ENCODE results near the gene RSPH1.

The RSPH1 gene

DNA sequence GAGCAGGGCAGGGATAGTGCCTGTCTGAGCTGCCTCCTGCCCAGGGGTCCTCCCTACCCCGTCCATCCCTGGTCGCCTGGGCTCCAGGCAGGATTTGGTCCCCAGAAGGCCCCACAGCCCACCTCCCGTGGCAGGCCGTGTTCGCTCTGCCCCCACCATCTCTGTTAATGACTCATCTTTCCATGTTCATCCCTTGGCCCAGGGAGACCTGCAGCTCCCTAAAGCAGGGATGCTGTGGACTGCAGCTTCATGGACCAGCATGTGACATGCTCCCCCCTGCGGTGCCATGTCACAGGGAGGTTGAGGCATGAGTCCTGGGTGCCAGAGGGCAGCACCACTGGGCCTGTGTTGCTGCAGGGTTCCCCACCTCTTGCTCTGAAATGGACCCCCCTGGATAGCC lies 65.5 kb downstream of the RSPH1 start:
- Histone ChIP-seq H3K36me3 (ENCODE audit: control insufficient read depth, insufficient read depth, low read length) (no peaks in the 10 kb centered on the region), H3K9ac (ENCODE audit: low read length) (no peak overlapping the region), H3K4me3 (ENCODE audit: low read length) (no peak overlapping the region), H3K27me3 (ENCODE audit: control insufficient read depth, insufficient read depth, low read length) (no peaks in the 10 kb centered on the region), H3K4me1 (ENCODE audit: control insufficient read depth, insufficient read depth, low read length) (no peaks in the 10 kb centered on the region), H3K27ac (ENCODE audit: low read depth, low read length) (no peak overlapping the region)

DNA sequence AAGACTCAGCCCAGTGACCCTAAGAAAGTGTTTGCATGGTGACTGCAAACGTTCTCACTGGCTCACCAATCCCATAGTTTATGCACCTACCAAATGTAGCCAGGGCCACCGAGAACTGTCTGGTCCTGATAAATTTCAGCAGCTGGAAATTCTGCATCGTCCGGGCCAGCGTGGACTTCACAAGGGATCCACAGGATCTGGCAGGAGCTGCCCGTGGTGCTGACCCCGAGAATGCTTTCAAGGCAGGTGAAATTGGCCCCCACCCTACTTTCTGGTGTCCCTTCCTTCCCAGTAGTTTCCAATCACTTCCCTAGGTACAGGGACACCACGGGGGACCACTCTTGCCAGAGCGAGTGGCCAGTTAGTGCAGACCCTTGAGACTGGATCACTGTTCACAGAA lies 66.2 kb downstream of the RSPH1 start:
- Histone ChIP-seq H3K4me1 (ENCODE audit: control insufficient read depth, insufficient read depth, low read length) (no peaks in the 10 kb centered on the region), H3K4me3 (ENCODE audit: low read length) (no peak overlapping the region), H3K27me3 (ENCODE audit: control insufficient read depth, insufficient read depth, low read length) (no peaks in the 10 kb centered on the region), H3K36me3 (ENCODE audit: control insufficient read depth, insufficient read depth, low read length) (no peaks in the 10 kb centered on the region), H3K27ac (ENCODE audit: low read depth, low read length) (no peak overlapping the region), H3K9ac (ENCODE audit: low read length) (no peak overlapping the region)

DNA sequence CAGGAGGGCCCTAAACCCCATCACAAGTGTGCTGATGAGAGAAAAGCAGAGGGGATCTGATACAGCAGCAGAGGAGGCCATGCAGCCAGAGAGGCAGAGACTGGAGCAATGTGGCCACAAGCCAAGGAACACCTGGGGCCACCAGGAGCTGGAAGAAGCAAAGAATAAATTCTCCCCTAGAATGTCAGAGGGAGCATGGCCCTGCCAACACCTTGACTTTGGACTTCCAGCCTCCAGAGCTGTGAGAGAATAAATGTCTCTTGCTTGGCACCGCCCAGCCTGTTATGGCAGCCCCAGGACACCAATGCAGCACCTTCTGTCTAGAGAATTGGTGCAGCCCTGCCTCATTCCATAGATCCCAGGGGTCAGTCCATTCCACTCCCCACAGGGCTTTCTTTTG lies 67.0 kb downstream of the RSPH1 start:
- Histone ChIP-seq H3K9ac (ENCODE audit: low read length) (no peak overlapping the region), H3K27me3 (ENCODE audit: control insufficient read depth, insufficient read depth, low read length) (no peaks in the 10 kb centered on the region), H3K27ac (ENCODE audit: low read depth, low read length) (no peak overlapping the region), H3K36me3 (ENCODE audit: control insufficient read depth, insufficient read depth, low read length) (no peaks in the 10 kb centered on the region), H3K4me1 (ENCODE audit: control insufficient read depth, insufficient read depth, low read length) (no peaks in the 10 kb centered on the region), H3K4me3 (ENCODE audit: low read length) (no peak overlapping the region)

DNA sequence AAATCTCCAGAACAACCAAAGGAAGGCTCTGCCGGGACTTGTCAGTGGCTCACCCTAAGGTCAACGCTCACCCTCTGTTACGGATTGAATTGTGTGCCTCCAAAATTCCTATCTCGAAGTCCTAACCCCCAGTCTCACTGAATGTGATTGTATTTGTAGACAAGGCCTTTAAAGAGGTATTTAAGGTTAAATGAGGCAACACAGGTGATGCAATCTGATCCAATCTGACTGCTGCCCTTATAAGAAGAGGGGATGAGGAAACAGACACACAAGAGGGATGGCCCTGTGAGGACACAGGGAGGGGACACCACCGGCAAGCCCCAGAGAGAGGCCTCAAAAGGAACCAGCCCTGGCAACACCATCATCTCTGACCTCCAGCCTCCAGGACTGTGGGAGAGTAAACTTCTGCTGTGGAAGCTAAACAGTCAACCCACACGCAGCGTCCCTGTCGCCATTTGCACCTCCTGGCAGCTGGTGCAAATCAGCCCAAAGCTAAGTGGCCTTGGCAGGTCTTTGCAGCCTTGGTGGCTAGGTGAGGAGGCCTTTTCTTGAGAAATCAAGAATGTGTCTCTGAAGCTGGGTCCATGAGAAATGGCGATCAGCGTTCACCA lies 68.1 kb downstream of the RSPH1 start:
- Histone ChIP-seq H3K9ac (ENCODE audit: low read length) (no peak overlapping the region), H3K4me3 (ENCODE audit: low read length) (no peak overlapping the region), H3K27me3 (ENCODE audit: control insufficient read depth, insufficient read depth, low read length) (no peaks in the 10 kb centered on the region), H3K4me1 (ENCODE audit: control insufficient read depth, insufficient read depth, low read length) (no peaks in the 10 kb centered on the region), H3K36me3 (ENCODE audit: control insufficient read depth, insufficient read depth, low read length) (no peaks in the 10 kb centered on the region), H3K27ac (ENCODE audit: low read depth, low read length) (no peak overlapping the region)

DNA sequence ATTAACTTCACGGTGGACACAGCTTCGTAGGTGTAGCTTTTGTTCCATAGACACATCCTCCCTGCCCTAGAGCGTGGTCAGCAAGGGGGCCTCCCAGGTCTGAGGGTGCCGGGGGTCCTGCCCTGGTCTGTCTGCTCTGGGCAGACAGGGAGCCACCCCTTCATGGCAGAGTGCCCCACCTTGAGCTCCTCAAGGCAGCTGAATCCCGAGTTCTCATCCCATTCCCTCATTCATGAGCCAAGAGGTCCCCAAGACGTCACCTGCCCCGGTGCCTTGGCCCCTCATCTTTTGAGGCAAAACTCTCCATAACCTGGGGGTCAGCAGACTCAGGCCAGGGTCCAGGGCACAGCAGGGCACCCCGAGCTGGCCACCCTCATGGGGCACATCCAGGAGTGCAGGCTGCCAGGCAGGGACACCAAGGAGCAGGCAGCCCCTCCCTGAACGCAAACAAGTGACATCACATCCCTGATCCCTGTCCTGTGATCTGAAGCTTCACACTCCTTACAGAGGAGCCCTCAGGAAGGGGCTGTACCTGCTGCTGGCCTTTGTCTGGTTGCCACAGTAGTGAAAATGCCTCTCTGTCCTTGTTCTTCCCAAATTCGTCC lies 69.0 kb downstream of the RSPH1 start:
- H3K4me3 ChIP-seq (ENCODE audit: low read length), result no peak overlapping the region
- no peak overlapping the region for H3K9ac ChIP-seq (ENCODE audit: low read length)
- no peaks in the 10 kb centered on the region for H3K36me3 ChIP-seq (ENCODE audit: control insufficient read depth, insufficient read depth, low read length)
- H3K4me1 ChIP-seq (ENCODE audit: control insufficient read depth, insufficient read depth, low read length), result no peaks in the 10 kb centered on the region
- no peak overlapping the region for H3K27ac ChIP-seq (ENCODE audit: low read depth, low read length)
- no peaks in the 10 kb centered on the region for H3K27me3 ChIP-seq (ENCODE audit: control insufficient read depth, insufficient read depth, low read length)

DNA sequence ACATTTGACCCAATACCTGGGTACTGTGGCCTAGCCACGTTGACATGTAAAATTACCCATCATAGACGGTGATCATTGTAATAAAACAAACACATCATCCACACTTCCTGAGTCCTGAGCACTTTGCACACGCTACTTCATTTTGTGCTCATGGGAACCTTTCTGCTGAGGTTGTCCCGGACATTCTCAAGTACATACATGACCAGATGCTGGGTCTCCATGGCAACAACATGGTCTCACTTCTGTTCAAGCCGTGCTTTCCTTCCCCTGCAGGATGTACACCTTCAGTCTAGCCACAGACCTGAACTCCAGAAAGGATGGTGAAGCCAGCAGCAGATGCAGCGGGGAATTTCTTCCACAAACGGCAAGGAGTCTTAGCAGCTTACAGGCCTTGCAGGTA lies 69.6 kb downstream of the RSPH1 start:
- Histone ChIP-seq H3K27me3 (ENCODE audit: control insufficient read depth, insufficient read depth, low read length) (no peaks in the 10 kb centered on the region), H3K27ac (ENCODE audit: low read depth, low read length) (no peak overlapping the region), H3K9ac (ENCODE audit: low read length) (no peak overlapping the region), H3K4me3 (ENCODE audit: low read length) (no peak overlapping the region), H3K36me3 (ENCODE audit: control insufficient read depth, insufficient read depth, low read length) (no peaks in the 10 kb centered on the region), H3K4me1 (ENCODE audit: control insufficient read depth, insufficient read depth, low read length) (no peaks in the 10 kb centered on the region)

- no peaks in the 10 kb centered on the region for H3K27me3 ChIP-seq (ENCODE audit: control insufficient read depth, insufficient read depth, low read length)
These were observed 70.4 kb downstream of the RSPH1 start for GRCh38 chr21:42425591-42425990.

DNA sequence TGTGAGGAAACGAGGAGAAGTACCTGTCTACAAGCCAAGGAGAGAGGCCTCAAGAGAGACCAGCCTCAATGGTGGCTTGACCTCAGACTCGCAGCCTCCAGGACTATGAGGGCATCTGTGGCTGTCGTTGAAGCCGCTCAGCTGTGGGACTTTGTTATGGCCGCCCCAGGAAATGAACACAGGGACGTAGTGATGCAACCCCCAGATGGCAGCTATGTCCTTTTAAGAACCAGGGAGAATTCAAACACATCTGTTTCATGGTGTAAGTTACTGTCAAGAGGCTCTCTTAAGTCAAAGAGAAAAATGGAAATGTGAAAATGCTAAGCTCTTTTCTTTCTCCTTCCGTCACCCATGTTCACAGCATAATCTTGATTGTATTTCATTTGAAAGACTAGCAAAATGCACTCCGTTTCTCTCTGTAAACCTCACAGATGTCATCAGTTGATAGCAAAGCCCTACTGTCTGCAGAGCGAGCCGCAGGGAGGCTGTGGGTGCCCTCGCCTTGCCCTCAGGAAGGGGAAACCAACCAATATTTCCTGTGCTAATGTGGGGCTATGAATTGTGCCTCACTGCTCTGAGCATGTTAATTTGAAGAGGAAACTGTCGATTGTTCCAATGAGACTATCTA lies 71.0 kb downstream of the RSPH1 start:
- H3K4me3 ChIP-seq (ENCODE audit: low read length), result no peak overlapping the region
- H3K36me3 ChIP-seq (ENCODE audit: control insufficient read depth, insufficient read depth, low read length), result no peaks in the 10 kb centered on the region
- H3K4me1 ChIP-seq (ENCODE audit: control insufficient read depth, insufficient read depth, low read length), result no peaks in the 10 kb centered on the region
- no peak overlapping the region for H3K27ac ChIP-seq (ENCODE audit: low read depth, low read length)
- H3K9ac ChIP-seq (ENCODE audit: low read length), result no peak overlapping the region
- H3K27me3 ChIP-seq (ENCODE audit: control insufficient read depth, insufficient read depth, low read length), result no peaks in the 10 kb centered on the region

More at GRCh38 chr21:42425591-42425990, 70.4 kb downstream of the RSPH1 start:
- H3K4me1 ChIP-seq (ENCODE audit: control insufficient read depth, insufficient read depth, low read length), result no peaks in the 10 kb centered on the region
- no peak overlapping the region for H3K27ac ChIP-seq (ENCODE audit: low read depth, low read length)
- H3K4me3 ChIP-seq (ENCODE audit: low read length), result no peak overlapping the region
- no peak overlapping the region for H3K9ac ChIP-seq (ENCODE audit: low read length)
- no peaks in the 10 kb centered on the region for H3K36me3 ChIP-seq (ENCODE audit: control insufficient read depth, insufficient read depth, low read length)

GRCh38 chr21:42423685-42424084 lies 72.3 kb downstream of the RSPH1 start:
- Histone ChIP-seq H3K36me3 (ENCODE audit: control insufficient read depth, insufficient read depth, low read length) (no peaks in the 10 kb centered on the region), H3K4me1 (ENCODE audit: control insufficient read depth, insufficient read depth, low read length) (no peaks in the 10 kb centered on the region), H3K27me3 (ENCODE audit: control insufficient read depth, insufficient read depth, low read length) (no peaks in the 10 kb centered on the region), H3K4me3 (ENCODE audit: low read length) (no peak overlapping the region), H3K9ac (ENCODE audit: low read length) (no peak overlapping the region), H3K27ac (ENCODE audit: low read depth, low read length) (no peak overlapping the region)

- Histone ChIP-seq H3K36me3 (ENCODE audit: control insufficient read depth, insufficient read depth, low read length) (no peaks in the 10 kb centered on the region), H3K9ac (ENCODE audit: low read length) (no peak overlapping the region), H3K4me3 (ENCODE audit: low read length) (no peak overlapping the region), H3K27me3 (ENCODE audit: control insufficient read depth, insufficient read depth, low read length) (no peaks in the 10 kb centered on the region), H3K4me1 (ENCODE audit: control insufficient read depth, insufficient read depth, low read length) (no peaks in the 10 kb centered on the region), H3K27ac (ENCODE audit: low read depth, low read length) (no peak overlapping the region)
These were observed 72.8 kb downstream of the RSPH1 start for GRCh38 chr21:42423197-42423675.
